GM12878 (cell line): ENCODE measurements around the gene SERINC5. TPM values are rescaled to one million over a fixed set of nuclear protein-coding genes. Genes with fewer than 3 reads are reported as not detected.

ENCODE experiments used
- ATAC-seq: fragments of 200-7000 bp; cut with Tn5 transposase; 3 replicates; pipeline ENCODE4 v1.9.1; 2020; ENCODE audit warnings: mild to moderate bottlenecking, moderate library complexity
- BruUV-seq: library from RNA; stranded (reverse); fragments of 400-500 nt; replicated peaks from 2 replicates; lab custom pipeline; 2021; lab: Mats Ljungman, UMichigan
- CTCF ChIA-PET: fragments of 300-600 bp; sonication (Branson Sonifier 250); formaldehyde crosslinking; extraction: SDS; loops from one replicate; lab custom pipeline; 2021; ENCODE audit warnings: inconsistent platforms; lab: Yijun Ruan, JAX
- POLR2A ChIA-PET: fragments of 350-600 bp; formaldehyde crosslinking; extraction: SDS; loops from one replicate; lab custom pipeline; 2021; ENCODE audit warnings: inconsistent platforms; lab: Charles Lee
- RAD21 ChIA-PET: fragments of 300-600 bp; sonication (Branson Sonifier 250); formaldehyde crosslinking; loops from one replicate; lab custom pipeline; 2023; ENCODE audit warnings: antibody characterized with exemption; ENCODE audit not compliant: unreplicated experiment; lab: Charles Lee
- SMC1A ChIA-PET: fragments of 300-600 bp; sonication (Branson Sonifier 250); formaldehyde crosslinking; loops from one replicate; lab custom pipeline; 2023; ENCODE audit not compliant: unreplicated experiment, uncharacterized antibody; lab: Charles Lee
- DNase-seq: peaks from one replicate; pipeline ENCODE4 v3.0.0-alpha.2; 2011; ENCODE audit warnings: low read depth, low spot score
- FAIRE-seq: peaks from 3 replicates; lab custom pipeline; 2011; peaks lifted over from hg19 to GRCh38; lab: Jason Lieb, UNC
- H2AFZ ChIP-seq: 2 replicates; pipeline ENCODE4 v1.6.0; 2011; ENCODE audit warnings: low read depth, low read length, control low read depth; ENCODE audit not compliant: control insufficient read depth
- H3K27ac ChIP-seq: 2 replicates; pipeline ENCODE4 v1.5.1; 2011; ENCODE audit warnings: control low read depth; ENCODE audit not compliant: control insufficient read depth, insufficient read depth
- H3K27me3 ChIP-seq, 2 experiments: replicated peaks in 1 of 2; 2 replicates each; pipeline versions ENCODE4 v1.6.0 to v1.6.1; 2011; ENCODE audit warnings: low read length in 1 of 2; ENCODE audit not compliant: control insufficient read depth in 2 of 2, insufficient read depth in 2 of 2
- H3K36me3 ChIP-seq, 2 experiments: 2 replicates each; pipeline ENCODE4 v1.5.1; 2011; ENCODE audit warnings: low read length in 1 of 2; ENCODE audit not compliant: control insufficient read depth in 2 of 2, insufficient read depth in 2 of 2
- H3K4me1 ChIP-seq: 2 replicates; pipeline ENCODE4 v1.6.1; 2011; ENCODE audit warnings: mild to moderate bottlenecking, low read length, moderate library complexity, mixed read lengths; ENCODE audit not compliant: control insufficient read depth, insufficient read depth
- H3K4me2 ChIP-seq: 2 replicates; pipeline ENCODE4 v1.6.0; 2011; ENCODE audit warnings: control low read depth; ENCODE audit not compliant: control insufficient read depth, insufficient read depth
- H3K4me3 ChIP-seq: fragments of 200-600 bp; sonication (generic); 2 replicates; pipeline ENCODE4 v1.5.1; 2016
- H3K79me2 ChIP-seq: 2 replicates; pipeline ENCODE4 v1.6.0; 2011; ENCODE audit warnings: low read length; ENCODE audit not compliant: control insufficient read depth, insufficient read depth
- H3K9ac ChIP-seq: 2 replicates; pipeline ENCODE4 v1.8.0; 2011; ENCODE audit warnings: low read length, control low read depth, mixed read lengths; ENCODE audit not compliant: control insufficient read depth, insufficient read depth
- H3K9me3 ChIP-seq: replicated peaks from 3 replicates; pipeline ENCODE4 v1.5.1; 2011; ENCODE audit warnings: mild to moderate bottlenecking, low read length; ENCODE audit not compliant: control insufficient read depth, insufficient read depth
- H4K20me1 ChIP-seq: 2 replicates; pipeline ENCODE4 v1.6.0; 2011; ENCODE audit not compliant: control insufficient read depth, insufficient read depth
- ATF2 ChIP-seq: IDR thresholded peaks from 2 replicates; pipeline ENCODE4 v1.6.1; 2012; ENCODE audit warnings: low read length, inconsistent platforms
- ATF7 ChIP-seq: fragments of 450-650 bp; IDR thresholded peaks from 2 replicates; pipeline ENCODE4 v1.6.1; 2016; ENCODE audit warnings: low read depth, mild to moderate bottlenecking
- CBX5 ChIP-seq: sonication (generic); IDR thresholded peaks from 2 replicates; pipeline ENCODE4 v1.6.1; 2016; ENCODE audit warnings: low read depth, moderate library complexity, mild to moderate bottlenecking, inconsistent platforms
- CHD4 ChIP-seq: fragments of 200-600 bp; sonication (generic); IDR thresholded peaks from 2 replicates; pipeline ENCODE4 v1.6.1; 2016; ENCODE audit warnings: mild to moderate bottlenecking
- EP300 ChIP-seq, 2 experiments: fragments of 150-350 bp in 1 of 2; IDR thresholded peaks; 2 replicates each; pipeline ENCODE4 v1.6.1; 2011 to 2012; ENCODE audit warnings: low read depth in 2 of 2, low read length in 2 of 2, borderline replicate concordance in 1 of 2, improper control_type of control experiment in 1 of 2, inconsistent platforms in 1 of 2; ENCODE audit not compliant: control insufficient read depth in 1 of 2
- IRF3 ChIP-seq: fragments of 450-650 bp; IDR thresholded peaks from 2 replicates; pipeline ENCODE4 v1.6.1; 2014; ENCODE audit warnings: mild to moderate bottlenecking
- MLLT1 ChIP-seq: fragments of 450-650 bp; IDR thresholded peaks from 2 replicates; pipeline ENCODE4 v1.6.1; 2016; ENCODE audit warnings: mild to moderate bottlenecking
- MXI1 ChIP-seq: fragments of 150-350 bp; IDR thresholded peaks from 2 replicates; pipeline ENCODE4 v1.6.1; 2011; ENCODE audit warnings: low read depth, mild to moderate bottlenecking, inconsistent platforms, low read length, improper control_type of control experiment
- NR2C2 ChIP-seq: IDR thresholded peaks from 2 replicates; pipeline ENCODE4 v1.6.1; 2011; ENCODE audit warnings: borderline replicate concordance, low read depth; ENCODE audit not compliant: control insufficient read depth, insufficient read length
- RB1 ChIP-seq: fragments of 450-650 bp; formaldehyde crosslinking; IDR thresholded peaks from 2 replicates; pipeline ENCODE4 v1.6.1; 2017; ENCODE audit warnings: mild to moderate bottlenecking, borderline replicate concordance
- SMARCA5 ChIP-seq: fragments of 450-650 bp; IDR thresholded peaks from 2 replicates; pipeline ENCODE4 v1.6.1; 2017; ENCODE audit warnings: mild to moderate bottlenecking
- SMC3 ChIP-seq: IDR thresholded peaks from 2 replicates; pipeline ENCODE4 v1.6.1; 2011; ENCODE audit warnings: low read length, improper control_type of control experiment, borderline replicate concordance
- SP1 ChIP-seq: IDR thresholded peaks from one replicate; pipeline ENCODE4 v1.6.1; 2011; ENCODE audit warnings: low read depth, low read length
- SREBF1 ChIP-seq: IDR thresholded peaks from 2 replicates; pipeline ENCODE4 v1.6.1; 2012; ENCODE audit warnings: mild to moderate bottlenecking, low read length
- TARDBP ChIP-seq: IDR thresholded peaks from 2 replicates; pipeline ENCODE4 v1.6.1; 2016; ENCODE audit warnings: borderline replicate concordance
- USF1 ChIP-seq: IDR thresholded peaks from 2 replicates; pipeline ENCODE4 v1.6.1; 2011; ENCODE audit warnings: borderline replicate concordance, low read depth, mild to moderate bottlenecking, moderate library complexity, mixed read lengths, low read length; ENCODE audit not compliant: insufficient read depth; ENCODE audit errors: extremely low read length
- USF2 ChIP-seq: IDR thresholded peaks from 2 replicates; pipeline ENCODE4 v1.6.1; 2011; ENCODE audit warnings: low read depth, low read length, improper control_type of control experiment, borderline replicate concordance
- ZNF207 ChIP-seq: fragments of 450-650 bp; IDR thresholded peaks from 2 replicates; pipeline ENCODE4 v1.6.1; 2014; ENCODE audit warnings: antibody characterized with exemption, mild to moderate bottlenecking, borderline replicate concordance
- WGBS: methylation state at CpG from one replicate; pipeline ENCODE4 v1.1.6; 2016; ENCODE audit warnings: low lambda C conversion rate; ENCODE audit not compliant: insufficient replicate concordance, insufficient coverage; ENCODE audit errors: missing lambda C conversion rate; 5-methylcytosine and 5-hydroxymethylcytosine counted together
- in situ Hi-C: fragments of 300-500 bp; cut with MboI; formaldehyde crosslinking; loops from 9 replicates; pipeline ENCODE4 v1.14.3; 2018; ENCODE audit warnings: mixed read lengths
- intact Hi-C: fragments of 100-400 bp; cut with micrococcal nuclease; formaldehyde crosslinking; loops from one replicate; pipeline ENCODE4 v1.14.2; 2022; ENCODE audit not compliant: unreplicated experiment
- polyA plus RNA-seq, 11 experiments: library from polyadenylated mRNA; depleted of rRNA in 4 of 11; unstranded in 6 of 11; stranded (reverse) in 5 of 11; fragments of >200 nt; fragmentation: Nextera tagmentation in 4 of 11; fragmentation: Illumina TruSeq in 1 of 11; extraction: Ambion mirVana in 4 of 11; extraction: Trizol in 1 of 11; gene quantifications; 1 replicate in 1 of 11; 2 replicates in 10 of 11; pipeline versions ENCODE4 v1.2.1 to v1.2.3, GENCODE V29; 2011 to 2016; ENCODE audit warnings: inconsistent platforms in 2 of 11, missing spikeins in 2 of 11, low read depth in 1 of 11
- total RNA-seq, 4 experiments: library from RNA; depleted of rRNA in 3 of 4; stranded (reverse); fragments of >200 nt in 3 of 4; fragmentation: Illumina TruSeq in 1 of 4; extraction: Trizol in 1 of 4; gene quantifications; 2 replicates each; pipeline versions ENCODE4 v1.2.1 to v1.2.3, GENCODE V29; 2013 to 2021

SERINC5 gene
- total and polyA plus RNA-seq, 10 of the 15 experiments (the other 5 are each of a cell fraction or from before 2014, with no cell fraction given) = 0.66 to 7.0 (median 2.8) TPM

- CTCF ChIA-PET = interaction anchor here (0.9 to 3.4 kb wide), 8 partner anchors 9 to 545 kb away, joined by 3 to 26 read pairs (median 4); no protein-coding TSS in a partner anchor
- Histone ChIP-seq H3K79me2 (no peaks in the 10 kb centered on the region), H3K4me1 (peaks cover 28% of the 10 kb centered on the region), H2AFZ (no peak overlapping the region), H3K9me3 (peaks cover 5% of the 10 kb centered on the region; the same call in 2 of the 3 replicates), H4K20me1 (no peaks in the 10 kb centered on the region), H3K4me3 (no peak overlapping the region), H3K36me3 (no peaks in the 10 kb centered on the region), H3K27me3 (no peaks in the 10 kb centered on the region), H3K27ac (peak overlapping the region; percentile 74; the same call in 1 of the 2 replicates), H3K9ac (no peak overlapping the region), H3K4me2 (no peak overlapping the region)
- BruUV-seq = no TSS peak
- in situ Hi-C loops (no loop called here), intact Hi-C loops (loop anchor here (5.0 kb wide), 1 partner anchor 35 kb away; no protein-coding TSS in a partner anchor)
- RAD21 ChIA-PET = interaction anchor here (1.4 to 2.9 kb wide), 4 partner anchors 14 to 43 kb away, joined by 3 to 41 read pairs (median 6); no protein-coding TSS in a partner anchor
- WGBS = 36% methylated on average over 4 of the region's 4 CpGs
- POLR2A ChIA-PET = interaction anchor here (0.7 to 1.5 kb wide), 4 partner anchors 9 to 130 kb away, joined by 3 to 8 read pairs (median 5); no protein-coding TSS in a partner anchor
- DNase-seq (no peak), ATAC-seq (peak; percentile 71), FAIRE-seq (peak; percentile 27)
- SMC1A ChIA-PET = interaction anchor here (0.9 to 5.0 kb wide), 10 partner anchors 10 to 130 kb away, joined by 3 to 56 read pairs (median 10); partner anchors contain the start of gene SERINC5
- TF ChIP-seq ZNF207 (no peak), SMC3 (no peak), USF1 (no peak), CBX5 (0 out of 2 replicates have a peak, but pooled peaks have one; percentile 39), RB1 (no peak), SP1 (no peak), MLLT1 (peak; percentile 62; the same call in 1 of the 2 replicates), SMARCA5 (peak; percentile 86), TARDBP (no peak), MXI1 (no peak), USF2 (peak; percentile 32; the same call in 1 of the 2 replicates), NR2C2 (no peak), EP300 (IDR thresholded peaks at IDR 0.05; ENCODE audit: borderline replicate concordance in 1 of 2, control insufficient read depth in 1 of 2, low read depth in 2 of 2, low read length in 2 of 2) (peak in 1 of 2 experiments; percentile 76; a peak in 1 of 4 replicates), ATF7 (peak; percentile 82), ATF2 (peak; percentile 56; the same call in 1 of the 2 replicates), SREBF1 (no peak), IRF3 (no peak), CHD4 (no peak)
These were observed 128.7 kb downstream of the SERINC5 start for GRCh38 chr5:80127116-80127552.
